K562 (cell line): ENCODE results near the gene PLCB1. TPM values are rescaled to one million over a fixed set of nuclear protein-coding genes. Genes with fewer than 3 reads are reported as not detected.

Source experiments
- ATAC-seq: fragments of 200-7000 bp; cut with Tn5 transposase; 3 replicates; pipeline ENCODE4 v1.9.1; 2020; ENCODE audit warnings: moderate library complexity
- BruUV-seq: library from RNA; stranded (reverse); fragments of 400-500 nt; replicated peaks from 2 replicates; lab custom pipeline; 2021; lab: Mats Ljungman, UMichigan
- CTCF ChIA-PET: fragments of 300-600 bp; formaldehyde crosslinking; extraction: SDS; loops from one replicate; lab custom pipeline; 2021; ENCODE audit warnings: low intra/inter-chr PET ratio; lab: Yijun Ruan, JAX
- POLR2A ChIA-PET: fragments of 300-600, 350-650 bp; sonication (Branson Sonifier 250); formaldehyde crosslinking; extraction: SDS; loops from one replicate; lab custom pipeline; 2021; ENCODE audit warnings: antibody characterized with exemption, inconsistent platforms; lab: Yijun Ruan, JAX
- DNase-seq, 4 experiments: peaks; one replicate each; pipeline versions ENCODE4 v3.0.0 to v3.0.0-alpha.2; 2011 to 2018; ENCODE audit warnings: low spot score in 3 of 4, mixed read lengths in 3 of 4; ENCODE audit errors: extremely low read depth in 1 of 4
- FAIRE-seq: peaks from 2 replicates; lab custom pipeline; 2011; peaks lifted over from hg19 to GRCh38; lab: Jason Lieb, UNC
- H2AFZ ChIP-seq: 2 replicates; pipeline ENCODE4 v1.6.0; 2011; ENCODE audit warnings: low read depth, low read length, control low read depth, inconsistent platforms
- H3K27ac ChIP-seq: fragments of 200-600 bp; 3 replicates; pipeline ENCODE4 v1.8.0; 2011; ENCODE audit warnings: low read depth, mild to moderate bottlenecking, control low read depth, inconsistent platforms, low read length, moderate library complexity, mixed read lengths; ENCODE audit errors: extremely low read depth
- H3K27me3 ChIP-seq, 2 experiments: fragments of 300-600 bp in 1 of 2; 2 replicates in 1 of 2; 3 replicates in 1 of 2; pipeline versions ENCODE4 v1.6.0 to v1.8.0; 2011; ENCODE audit warnings: inconsistent platforms in 2 of 2, low read length in 2 of 2, mild to moderate bottlenecking in 1 of 2, mixed read lengths in 1 of 2, moderate library complexity in 1 of 2; ENCODE audit not compliant: control insufficient read depth in 2 of 2, insufficient read depth in 2 of 2
- H3K36me3 ChIP-seq: fragments of 300-600 bp; 3 replicates; pipeline ENCODE4 v1.8.0; 2011; ENCODE audit warnings: mild to moderate bottlenecking, low read length, inconsistent platforms; ENCODE audit not compliant: control insufficient read depth, insufficient read depth
- H3K4me1 ChIP-seq, 2 experiments: fragments of 200-600 bp in 1 of 2; replicated peaks in 1 of 2; 2 replicates in 1 of 2; 3 replicates in 1 of 2; pipeline versions ENCODE4 v1.5.1 to v1.8.0; 2011; ENCODE audit warnings: inconsistent platforms in 2 of 2, low read length in 2 of 2, mild to moderate bottlenecking in 1 of 2, mixed read lengths in 1 of 2, moderate library complexity in 1 of 2; ENCODE audit not compliant: control insufficient read depth in 2 of 2, insufficient read depth in 2 of 2
- H3K4me2 ChIP-seq: 2 replicates; pipeline ENCODE4 v1.6.1; 2011; ENCODE audit warnings: low read length, control low read depth, inconsistent platforms, mixed read lengths; ENCODE audit not compliant: insufficient read depth
- H3K4me3 ChIP-seq: fragments of 200-600 bp; sonication (generic), shearing (Covaris generic); 2 replicates; pipeline ENCODE4 v1.5.1; 2016; ENCODE audit warnings: control low read depth, inconsistent platforms
- H3K79me2 ChIP-seq: fragments of 200-600 bp; 3 replicates; pipeline ENCODE4 v1.8.0; 2011; ENCODE audit warnings: low read length, inconsistent platforms; ENCODE audit not compliant: control insufficient read depth, insufficient read depth
- H3K9ac ChIP-seq, 2 experiments: 2 replicates each; pipeline versions ENCODE4 v1.6.0 to v1.6.1; 2011; ENCODE audit warnings: low read depth in 2 of 2, low read length in 2 of 2, control low read depth in 1 of 2, inconsistent platforms in 1 of 2, mild to moderate bottlenecking in 1 of 2, mixed read lengths in 1 of 2; ENCODE audit not compliant: insufficient read depth in 1 of 2
- H3K9me1 ChIP-seq: one replicate; pipeline ENCODE4 v1.6.0; 2011; ENCODE audit warnings: inconsistent platforms, mild to moderate bottlenecking, low read length, moderate library complexity; ENCODE audit not compliant: control insufficient read depth, insufficient read depth
- H3K9me3 ChIP-seq: replicated peaks from 2 replicates; pipeline ENCODE4 v1.5.1; 2011; ENCODE audit warnings: low read depth, low read length, inconsistent platforms; ENCODE audit not compliant: control insufficient read depth, insufficient read depth
- H4K20me1 ChIP-seq: replicated peaks from 2 replicates; pipeline ENCODE4 v1.6.1; 2011; ENCODE audit warnings: low read length, inconsistent platforms, mixed read lengths; ENCODE audit not compliant: control insufficient read depth, insufficient read depth
- GATA2 ChIP-seq: sonication (generic); formaldehyde crosslinking; IDR thresholded peaks from 2 replicates; pipeline ENCODE4 v1.4.0; 2020; ENCODE audit warnings: mild to moderate bottlenecking, missing genetic modification reagents
- PHB ChIP-seq: fragments of 250-450 bp; sonication (Bioruptor Pico); IDR thresholded peaks from 2 replicates; pipeline ENCODE4 v1.5.0; 2021
- POLR2B ChIP-seq: fragments of 450-650 bp; IDR thresholded peaks from 2 replicates; pipeline ENCODE4 v1.6.1; 2018; ENCODE audit warnings: low read depth; ENCODE audit not compliant: partially characterized antibody
- POLR2G ChIP-seq: fragments of 200-400 bp; formaldehyde crosslinking; IDR thresholded peaks from 2 replicates; pipeline ENCODE4 v1.6.1; 2017; ENCODE audit warnings: low read depth, mild to moderate bottlenecking, antibody characterized with exemption, low read length, moderate library complexity
- RAD21 ChIP-seq, 2 experiments: fragments of 250-450 bp in 1 of 2; fragments of 450-650 bp in 1 of 2; sonication (Bioruptor Pico) in 1 of 2; formaldehyde crosslinking in 1 of 2; IDR thresholded peaks in 1 of 2; conservative IDR thresholded peaks in 1 of 2; 2 replicates each; pipeline versions ENCODE4 v1.4.0 to v1.8.0; 2020 to 2022; ENCODE audit warnings: mild to moderate bottlenecking in 2 of 2, moderate library complexity in 1 of 2
- SETDB1 ChIP-seq: IDR thresholded peaks from one replicate; pipeline ENCODE4 v1.6.1; 2012; ENCODE audit warnings: low read length, control low read depth, inconsistent platforms
- SIN3B ChIP-seq: fragments of 450-650 bp; IDR thresholded peaks from 2 replicates; pipeline ENCODE4 v1.6.1; 2017; ENCODE audit warnings: low read depth, mild to moderate bottlenecking, moderate library complexity
- TCFL5 ChIP-seq: fragments of 250-450 bp; sonication (Bioruptor Pico); conservative IDR thresholded peaks from 2 replicates; pipeline ENCODE4 v1.6.1; 2021; ENCODE audit warnings: mild to moderate bottlenecking, moderate library complexity, matching md5 sums
- TOE1 ChIP-seq, 2 experiments: fragments of 450-650 bp in 1 of 2; sonication (generic) in 1 of 2; formaldehyde crosslinking in 1 of 2; IDR thresholded peaks; 2 replicates each; pipeline versions ENCODE4 v1.7.1 to v1.8.0; 2016 to 2022; ENCODE audit warnings: borderline replicate concordance in 2 of 2, mild to moderate bottlenecking in 2 of 2, antibody characterized with exemption in 1 of 2, inconsistent platforms in 1 of 2, low read depth in 1 of 2, missing genetic modification reagents in 1 of 2, moderate library complexity in 1 of 2
- UBTF ChIP-seq, 2 experiments: IDR thresholded peaks; 2 replicates each; pipeline ENCODE4 v1.6.1; 2012; ENCODE audit warnings: improper control_type of control experiment in 2 of 2, low read depth in 2 of 2, low read length in 2 of 2, borderline replicate concordance in 1 of 2
- ZNF133 ChIP-seq: fragments of 250-450 bp; sonication (Bioruptor Pico); IDR thresholded peaks from 2 replicates; pipeline ENCODE4 v1.4.0; 2020; ENCODE audit warnings: mild to moderate bottlenecking
- ZNF655 ChIP-seq: fragments of 250-450 bp; sonication (Bioruptor Pico); IDR thresholded peaks from 2 replicates; pipeline ENCODE4 v1.5.0; 2021
- WGBS: fragments of 100-300 bp; shearing (Covaris generic); methylation state at CpG from one replicate; pipeline ENCODE4 v1.1.6; 2016; ENCODE audit warnings: low coverage, mixed read lengths; ENCODE audit not compliant: insufficient coverage; ENCODE audit errors: missing lambda C conversion rate; 5-methylcytosine and 5-hydroxymethylcytosine counted together
- in situ Hi-C: fragments of 300-500 bp; cut with MboI; formaldehyde crosslinking; loops from 4 replicates; pipeline ENCODE4 v1.15.0; 2018; ENCODE audit warnings: inconsistent platforms, mixed read lengths
- intact Hi-C: fragments of 100-400 bp; cut with micrococcal nuclease; formaldehyde crosslinking; loops from 2 replicates; pipeline ENCODE4 v1.14.2; 2022
- polyA plus RNA-seq, 8 experiments: library from polyadenylated mRNA; depleted of rRNA in 4 of 8; stranded (reverse) in 5 of 8; unstranded in 3 of 8; fragments of >200 nt; fragmentation: Nextera tagmentation in 2 of 8; fragmentation: Illumina TruSeq in 1 of 8; extraction: Ambion mirVana in 2 of 8; extraction: Trizol in 1 of 8; gene quantifications; 2 replicates each; pipeline versions ENCODE4 v1.2.1 to v1.2.3, GENCODE V29; 2011 to 2014; ENCODE audit warnings: inconsistent platforms in 1 of 8, missing spikeins in 1 of 8
- total RNA-seq, 7 experiments: library from RNA; depleted of rRNA in 6 of 7; stranded (reverse); fragments of >200 nt in 6 of 7; fragmentation: Illumina TruSeq in 2 of 7; extraction: Trizol in 2 of 7; gene quantifications; 2 replicates each; pipeline versions ENCODE4 v1.2.1 to v1.2.3, GENCODE V29; 2011 to 2021; ENCODE audit warnings: low replicate concordance in 1 of 7

PLCB1 gene
- total and polyA plus RNA-seq, 9 of the 15 experiments (the other 6 are each of a cell fraction or from before 2014, with no cell fraction given): 0.34 to 3.1 (median 1.3) TPM

GRCh38 chr20:8664778-8665177 is 532.7 kb downstream of the PLCB1 start:
- no peak overlapping the region for H3K27ac ChIP-seq
- H3K4me2 ChIP-seq: no peak overlapping the region
- ATAC-seq: no peak
- 0 out of 4 replicates have a peak, but pooled peaks of 1 of the 2 experiments have one; percentile 20 for TF ChIP-seq RAD21 (CRISPR knock-in tag; conservative IDR thresholded peaks at IDR 0.05 in 1 of 2, IDR thresholded peaks at IDR 0.05 in 1 of 2)
- TF ChIP-seq GATA2 (CRISPR knock-in tag): no peak
- TF ChIP-seq SIN3B: no peak
- no peak for TF ChIP-seq TOE1 (IDR thresholded peaks at IDR 0.05; ENCODE audit: borderline replicate concordance)
- TF ChIP-seq TOE1 (CRISPR knock-in tag; IDR thresholded peaks at IDR 0.05; ENCODE audit: borderline replicate concordance, low read depth): no peak
- TF ChIP-seq ZNF133 (CRISPR knock-in tag): no peak
- no peak for TF ChIP-seq SETDB1
- no peaks in the 10 kb centered on the region for H3K79me2 ChIP-seq
- H3K9ac ChIP-seq: no peak overlapping the region
- H4K20me1 ChIP-seq: no peaks in the 10 kb centered on the region
- in situ Hi-C loops (no loop called here), intact Hi-C loops (no loop called here)
- BruUV-seq: no TSS peak
- WGBS: 0% methylated on average over 3 of the region's 4 CpGs
- CTCF ChIA-PET: no interaction called here
- FAIRE-seq: no peak
- no peaks in the 10 kb centered on the region for H3K9me3 ChIP-seq
- no peak overlapping the region for H3K4me3 ChIP-seq
- no peaks in the 10 kb centered on the region for H3K27me3 ChIP-seq
- POLR2A ChIA-PET: no interaction called here
- H3K9me1 ChIP-seq: no peaks in the 10 kb centered on the region
- DNase-seq: peak in 1 of 4 experiments; percentile 0
- H2AFZ ChIP-seq: no peak overlapping the region
- H3K4me1 ChIP-seq: no peaks in the 10 kb centered on the region
- no peaks in the 10 kb centered on the region for H3K36me3 ChIP-seq

- ATAC-seq: no peak
- intact Hi-C loops: no loop called here
- TF ChIP-seq POLR2G (no peak), TCFL5 (CRISPR knock-in tag) (no peak), UBTF (IDR thresholded peaks at IDR 0.05; ENCODE audit: borderline replicate concordance in 1 of 2, low read depth in 2 of 2, low read length in 2 of 2) (no peak), PHB (CRISPR knock-in tag) (no peak), ZNF655 (CRISPR knock-in tag) (no peak), POLR2B (no peak)
These were observed 535.2 kb downstream of the PLCB1 start for GRCh38 chr20:8667306-8667705.

More at GRCh38 chr20:8667306-8667705, 535.2 kb downstream of the PLCB1 start:
- H3K9me3 ChIP-seq: no peaks in the 10 kb centered on the region
- no peaks in the 10 kb centered on the region for H3K9me1 ChIP-seq
- CTCF ChIA-PET: no interaction called here
- H3K36me3 ChIP-seq: no peaks in the 10 kb centered on the region
- in situ Hi-C loops: no loop called here
- no peaks in the 10 kb centered on the region for H3K4me1 ChIP-seq
- 0% methylated on average over 2 of the region's 3 CpGs for WGBS
- POLR2A ChIA-PET: no interaction called here
- H3K27ac ChIP-seq: no peak overlapping the region
- H3K79me2 ChIP-seq: no peaks in the 10 kb centered on the region
- H4K20me1 ChIP-seq: no peaks in the 10 kb centered on the region
- no peak overlapping the region for H3K4me2 ChIP-seq
- no peak overlapping the region for H3K9ac ChIP-seq
- BruUV-seq: no TSS peak
- DNase-seq (no peak), FAIRE-seq (no peak)
- no peak overlapping the region for H3K4me3 ChIP-seq
- no peaks in the 10 kb centered on the region for H3K27me3 ChIP-seq
- H2AFZ ChIP-seq: no peak overlapping the region
